ENCODE measurements around the gene COL24A1. TPM values are rescaled to one million over a fixed set of nuclear protein-coding genes. Genes with fewer than 3 reads are reported as not detected.

The COL24A1 gene
- total and polyA plus RNA-seq, 4 donors, result 0.33 to 16.7 (median 0.67) TPM

DNA sequence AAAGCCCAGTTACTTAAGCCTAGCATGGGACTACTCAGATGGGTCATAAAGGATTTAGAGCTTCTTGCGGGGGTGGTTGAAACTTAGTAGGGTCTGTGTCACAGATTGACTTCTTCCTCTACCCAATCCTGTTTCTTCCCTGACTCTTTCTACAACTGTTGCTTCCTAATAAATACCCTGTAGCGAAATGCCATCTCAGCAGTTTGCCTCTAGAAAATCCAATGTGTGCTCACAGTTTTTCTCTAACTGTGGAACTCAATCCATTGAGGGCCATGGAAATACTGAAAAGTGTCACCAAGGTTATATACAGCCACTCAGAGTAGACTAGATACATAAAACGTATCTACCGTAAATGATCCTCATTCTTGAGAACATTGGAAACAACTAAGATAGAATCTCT, 217.7 kb downstream of the COL24A1 start:
- H3K36me3 ChIP-seq (ENCODE audit: control insufficient read depth in 4 of 4, insufficient read depth in 4 of 4, low read length in 4 of 4), result peaks cover 0 to 9% (median 1%) of the 10 kb centered on the region in 4 donors
- no peaks in the 10 kb centered on the region for H3K27me3 ChIP-seq (ENCODE audit: control insufficient read depth in 3 of 3, insufficient read depth in 3 of 3, low read length in 2 of 3)
- ATAC-seq (ENCODE audit: insufficient read depth, low FRiP score), result no peak
- 92 to 94% methylated on average over 4 of the region's 4 CpGs for WGBS, 2 donors
- H3K27ac ChIP-seq (ENCODE audit: low read depth in 1 of 2, low read length in 1 of 2), result no peak overlapping the region
- TF ChIP-seq, protein P1, sequence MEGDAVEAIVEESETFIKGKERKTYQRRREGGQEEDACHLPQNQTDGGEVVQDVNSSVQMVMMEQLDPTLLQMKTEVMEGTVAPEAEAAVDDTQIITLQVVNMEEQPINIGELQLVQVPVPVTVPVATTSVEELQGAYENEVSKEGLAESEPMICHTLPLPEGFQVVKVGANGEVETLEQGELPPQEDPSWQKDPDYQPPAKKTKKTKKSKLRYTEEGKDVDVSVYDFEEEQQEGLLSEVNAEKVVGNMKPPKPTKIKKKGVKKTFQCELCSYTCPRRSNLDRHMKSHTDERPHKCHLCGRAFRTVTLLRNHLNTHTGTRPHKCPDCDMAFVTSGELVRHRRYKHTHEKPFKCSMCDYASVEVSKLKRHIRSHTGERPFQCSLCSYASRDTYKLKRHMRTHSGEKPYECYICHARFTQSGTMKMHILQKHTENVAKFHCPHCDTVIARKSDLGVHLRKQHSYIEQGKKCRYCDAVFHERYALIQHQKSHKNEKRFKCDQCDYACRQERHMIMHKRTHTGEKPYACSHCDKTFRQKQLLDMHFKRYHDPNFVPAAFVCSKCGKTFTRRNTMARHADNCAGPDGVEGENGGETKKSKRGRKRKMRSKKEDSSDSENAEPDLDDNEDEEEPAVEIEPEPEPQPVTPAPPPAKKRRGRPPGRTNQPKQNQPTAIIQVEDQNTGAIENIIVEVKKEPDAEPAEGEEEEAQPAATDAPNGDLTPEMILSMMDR (IDR thresholded peaks at IDR 0.05; ENCODE audit: control extremely low read depth, extremely low read depth), result no peak
- DNase-seq, result no peak
- H3K4me1 ChIP-seq (ENCODE audit: control insufficient read depth in 5 of 5, insufficient read depth in 5 of 5, low read length in 5 of 5), result peaks cover 0 to 35% (median 0%) of the 10 kb centered on the region in 5 donors
- no peaks in the 10 kb centered on the region for H3K9me3 ChIP-seq (ENCODE audit: control insufficient read depth in 4 of 4, insufficient read depth in 3 of 4, low read length in 3 of 4)
- no peak overlapping the region for H3K9ac ChIP-seq (ENCODE audit: insufficient read depth in 1 of 2, low read length in 2 of 2)
- H3K4me3 ChIP-seq, result no peak overlapping the region

DNA sequence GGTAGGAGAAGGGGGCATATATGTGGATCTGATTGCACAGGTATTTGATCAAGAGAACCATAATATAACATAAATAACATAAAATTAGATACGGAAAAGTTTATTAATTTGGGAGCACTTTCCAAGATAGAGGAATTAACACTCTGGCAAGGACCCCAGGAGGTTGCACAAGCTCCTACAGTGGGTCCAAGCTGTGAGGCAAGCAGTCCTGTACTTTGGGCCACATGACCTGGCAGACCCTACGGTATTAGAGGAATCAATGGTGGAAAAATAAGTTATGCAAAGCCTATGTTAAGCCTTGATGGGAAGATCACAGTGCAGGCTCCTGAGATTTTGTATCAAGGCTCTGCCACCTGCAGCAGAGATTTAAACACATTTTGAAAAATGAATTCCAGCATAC, 220.1 kb downstream of the COL24A1 start:
- Histone ChIP-seq H3K27me3 (ENCODE audit: control insufficient read depth in 3 of 3, insufficient read depth in 3 of 3, low read length in 2 of 3) (no peaks in the 10 kb centered on the region), H3K36me3 (ENCODE audit: control insufficient read depth in 4 of 4, insufficient read depth in 4 of 4, low read length in 4 of 4) (peaks cover 0 to 9% (median 1%) of the 10 kb centered on the region in 4 donors), H3K9ac (ENCODE audit: insufficient read depth in 1 of 2, low read length in 2 of 2) (peak overlapping the region in 1 of 2 donors; percentile 23), H3K4me3 (no peak overlapping the region), H3K4me1 (ENCODE audit: control insufficient read depth in 5 of 5, insufficient read depth in 5 of 5, low read length in 5 of 5) (peaks cover 0 to 44% (median 0%) of the 10 kb centered on the region in 5 donors), H3K27ac (ENCODE audit: low read depth in 1 of 2, low read length in 1 of 2) (no peak overlapping the region), H3K9me3 (ENCODE audit: control insufficient read depth in 4 of 4, insufficient read depth in 3 of 4, low read length in 3 of 4) (no peaks in the 10 kb centered on the region)
- TF ChIP-seq, protein P1 (IDR thresholded peaks at IDR 0.05; ENCODE audit: control extremely low read depth, extremely low read depth), result no peak
- no peak for ATAC-seq (ENCODE audit: insufficient read depth, low FRiP score)
- 62 to 71% methylated on average over 2 of the region's 2 CpGs for WGBS, 2 donors
- peak in 1 of 3 donors; percentile 29 for DNase-seq

DNA sequence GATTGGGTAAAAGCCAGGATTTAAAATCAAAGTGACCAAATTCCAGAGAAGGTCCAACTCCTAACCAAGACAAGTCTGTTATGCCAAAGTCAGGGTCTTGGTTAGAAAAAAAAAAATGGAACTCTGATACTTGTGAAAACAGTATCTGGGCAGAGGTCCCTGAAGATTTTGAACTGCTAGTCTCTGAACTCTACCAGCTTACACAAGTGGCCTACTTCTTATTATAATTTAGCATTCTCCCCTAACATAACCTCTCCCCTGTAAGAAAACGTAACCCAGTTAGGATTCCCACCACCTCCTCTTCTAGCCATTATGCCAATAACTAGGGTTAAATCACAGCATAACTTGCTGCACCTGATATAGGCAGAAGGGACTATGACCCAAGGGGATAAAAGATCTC, 220.5 kb downstream of the COL24A1 start:
- ATAC-seq (ENCODE audit: insufficient read depth, low FRiP score) (no peak), DNase-seq (peak in 1 of 3 donors; percentile 13)
- H3K36me3 ChIP-seq (ENCODE audit: control insufficient read depth in 4 of 4, insufficient read depth in 4 of 4, low read length in 4 of 4), result peaks cover 0 to 9% (median 1%) of the 10 kb centered on the region in 4 donors
- TF ChIP-seq, protein P1 (IDR thresholded peaks at IDR 0.05; ENCODE audit: control extremely low read depth, extremely low read depth), result no peak
- H3K4me1 ChIP-seq (ENCODE audit: control insufficient read depth in 5 of 5, insufficient read depth in 5 of 5, low read length in 5 of 5), result peaks cover 0 to 41% (median 0%) of the 10 kb centered on the region in 5 donors
- no peak overlapping the region for H3K4me3 ChIP-seq
- no peak overlapping the region for H3K27ac ChIP-seq (ENCODE audit: low read depth in 1 of 2, low read length in 1 of 2)
- H3K9ac ChIP-seq (ENCODE audit: insufficient read depth in 1 of 2, low read length in 2 of 2), result no peak overlapping the region
- H3K9me3 ChIP-seq (ENCODE audit: control insufficient read depth in 4 of 4, insufficient read depth in 3 of 4, low read length in 3 of 4), result no peaks in the 10 kb centered on the region
- WGBS, 2 donors, result 83 to 87% methylated on average over 1 of the region's 1 CpG
- no peaks in the 10 kb centered on the region for H3K27me3 ChIP-seq (ENCODE audit: control insufficient read depth in 3 of 3, insufficient read depth in 3 of 3, low read length in 2 of 3)

DNA sequence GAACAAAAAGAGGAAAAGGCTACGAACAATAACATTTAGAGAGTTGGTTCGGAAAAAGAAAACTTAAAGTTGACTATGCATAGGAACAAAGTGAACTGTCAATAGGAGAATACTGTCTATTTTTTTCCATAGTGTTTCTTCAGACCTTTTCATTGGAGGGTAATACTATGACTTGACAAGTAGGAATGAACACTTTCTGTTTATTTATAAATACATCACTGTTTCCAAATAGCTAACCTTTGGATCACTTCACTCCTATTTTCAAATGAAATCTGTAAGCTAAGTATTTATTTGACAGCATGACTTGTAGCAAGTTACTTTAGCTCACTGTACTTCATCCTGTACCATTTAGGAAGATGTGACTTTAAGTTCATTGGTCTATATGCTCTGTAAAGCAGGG, 221.3 kb downstream of the COL24A1 start:
- no peak overlapping the region for H3K27ac ChIP-seq (ENCODE audit: low read depth in 1 of 2, low read length in 1 of 2)
- H3K4me1 ChIP-seq (ENCODE audit: control insufficient read depth in 5 of 5, insufficient read depth in 5 of 5, low read length in 5 of 5), result peaks cover 0 to 38% (median 0%) of the 10 kb centered on the region in 5 donors
- DNase-seq (peak in 2 of 3 donors; percentile 68 to 69), ATAC-seq (ENCODE audit: insufficient read depth, low FRiP score) (no peak)
- H3K9ac ChIP-seq (ENCODE audit: insufficient read depth in 1 of 2, low read length in 2 of 2), result no peak overlapping the region
- H3K27me3 ChIP-seq (ENCODE audit: control insufficient read depth in 3 of 3, insufficient read depth in 3 of 3, low read length in 2 of 3), result no peaks in the 10 kb centered on the region
- H3K4me3 ChIP-seq, result no peak overlapping the region
- H3K36me3 ChIP-seq (ENCODE audit: control insufficient read depth in 4 of 4, insufficient read depth in 4 of 4, low read length in 4 of 4), result peaks cover 0 to 9% (median 1%) of the 10 kb centered on the region in 4 donors
- H3K9me3 ChIP-seq (ENCODE audit: control insufficient read depth in 4 of 4, insufficient read depth in 3 of 4, low read length in 3 of 4), result no peaks in the 10 kb centered on the region
- TF ChIP-seq, protein P1 (IDR thresholded peaks at IDR 0.05; ENCODE audit: control extremely low read depth, extremely low read depth), result no peak
- WGBS, 2 donors, result 77% methylated on average over 2 of the region's 2 CpGs

All from lung (tissue), 12 donors.